OCI-LY3 (cell line): ENCODE results near the gene GALNT2.

ENCODE experiments used
- CTCF ChIP-seq: fragments of 200-600, 300-600 bp; sonication (generic); IDR thresholded peaks from 2 replicates; pipeline ENCODE4 v1.5.1; 2014; ENCODE audit warnings: antibody characterized with exemption, low read length, low read depth
- EZH2phosphoT487 ChIP-seq: fragments of 200-600 bp; shearing (Covaris generic); IDR thresholded peaks from 2 replicates; pipeline ENCODE4 v1.6.1; 2018; ENCODE audit warnings: antibody characterized with exemption, mixed run types, low read depth

GRCh38 chr1:230300322-230301301 is 233.6 kb downstream of the GALNT2 start:
- TF ChIP-seq EZH2phosphoT487, result no peak
- TF ChIP-seq CTCF, result no peak
